Lung (tissue), 12 donors: ENCODE data around the gene SPPL2B. TPM values are rescaled to one million over a fixed set of nuclear protein-coding genes. Genes with fewer than 3 reads are reported as not detected.
A peak's percentile ranks its signal among the peaks of the same experiment; 100 is the strongest.

Source experiments
- ATAC-seq: fragments of 200-7000 bp; cut with Tn5 transposase; one replicate; pipeline ENCODE4 v1.9.1; 2020; ENCODE audit warnings: moderate number of reproducible peaks; ENCODE audit not compliant: insufficient read depth, low FRiP score
- DNase-seq, 3 donors: peaks; one replicate each; pipeline ENCODE4 v3.0.0-alpha.2; 2013 to 2017
- H3K27ac ChIP-seq, 2 donors: one replicate each; pipeline ENCODE4 v1.5.1; 2013; ENCODE audit warnings: mild to moderate bottlenecking in 2 of 2, moderate library complexity in 2 of 2, control low read depth in 1 of 2, inconsistent platforms in 1 of 2, low read depth in 1 of 2, low read length in 1 of 2
- H3K27me3 ChIP-seq, 3 donors: one replicate each; pipeline ENCODE4 v1.5.1; 2013; ENCODE audit warnings: low read length in 2 of 3; ENCODE audit not compliant: control insufficient read depth in 3 of 3, insufficient read depth in 3 of 3
- H3K36me3 ChIP-seq, 4 donors: one replicate each; pipeline ENCODE4 v1.5.1; 2013; ENCODE audit warnings: low read length in 4 of 4, mild to moderate bottlenecking in 1 of 4, moderate library complexity in 1 of 4; ENCODE audit not compliant: control insufficient read depth in 4 of 4, insufficient read depth in 4 of 4
- H3K4me1 ChIP-seq, 5 donors: one replicate each; pipeline ENCODE4 v1.5.1; 2013; ENCODE audit warnings: low read length in 5 of 5, mild to moderate bottlenecking in 2 of 5, moderate library complexity in 1 of 5; ENCODE audit not compliant: control insufficient read depth in 5 of 5, insufficient read depth in 5 of 5
- H3K4me3 ChIP-seq: one replicate; pipeline ENCODE4 v1.5.1; 2013; ENCODE audit warnings: mild to moderate bottlenecking, control low read depth, moderate library complexity
- H3K9ac ChIP-seq, 2 donors: one replicate each; pipeline ENCODE4 v1.5.1; 2013; ENCODE audit warnings: low read length in 2 of 2, control low read depth in 1 of 2; ENCODE audit not compliant: insufficient read depth in 1 of 2
- H3K9me3 ChIP-seq, 4 donors: one replicate each; pipeline ENCODE4 v1.5.1; 2013; ENCODE audit warnings: low read length in 3 of 4, mild to moderate bottlenecking in 1 of 4, moderate library complexity in 1 of 4; ENCODE audit not compliant: control insufficient read depth in 4 of 4, insufficient read depth in 3 of 4
- CTCF ChIP-seq: IDR thresholded peaks from 2 replicates; pipeline ENCODE4 v1.5.1; 2012; ENCODE audit warnings: mild to moderate bottlenecking; ENCODE audit errors: control extremely low read depth, extremely low read depth
- WGBS, 2 donors: extraction: QIAGEN DNeasy Blood & Tissue Kit; methylation state at CpG; one replicate each; pipeline ENCODE4 v1.1.7; 2013; 5-methylcytosine and 5-hydroxymethylcytosine counted together
- polyA plus RNA-seq, 2 donors: library from polyadenylated mRNA; stranded (reverse); fragments of 200-250 nt; gene quantifications; one replicate each; pipeline ENCODE4 v1.2.1, GENCODE V29; 2013
- total RNA-seq, 2 donors: library from RNA; depleted of rRNA in 1 of 2; stranded (reverse); fragments of >200 nt in 1 of 2; gene quantifications; one replicate each; pipeline ENCODE4 v1.2.1, GENCODE V29; 2014 to 2021
- donor health status: control.
- donor health status: control.
- donor health status: Bipolar disorder and iron deficiency.
- donor health status: healthy.
- donor health status: DM: yes; HTN: yes; CAD: no.

The SPPL2B gene
- total and polyA plus RNA-seq, 4 donors: 34.4 to 86.1 (median 48.8) TPM

- H3K4me1 ChIP-seq: peaks cover 0 to 37% (median 18%) of the 10 kb centered on the region in 5 donors
- no peak overlapping the region for H3K27ac ChIP-seq
- H3K9ac ChIP-seq: no peak overlapping the region
- no peaks in the 10 kb centered on the region for H3K27me3 ChIP-seq
- peaks cover 0 to 6% (median under 1%) of the 10 kb centered on the region in 4 donors for H3K36me3 ChIP-seq
- H3K4me3 ChIP-seq: no peak overlapping the region
- 56 to 73% methylated on average over 12 of the region's 12 CpGs for WGBS, 2 donors
- ATAC-seq (no peak), DNase-seq (no peak)
- H3K9me3 ChIP-seq: no peaks in the 10 kb centered on the region
- no peak for TF ChIP-seq CTCF
Observed at GRCh38 chr19:2331601-2332246, 3.2 kb downstream of the SPPL2B start.

- no peak overlapping the region for H3K4me3 ChIP-seq
- TF ChIP-seq CTCF: no peak
Observed at GRCh38 chr19:2332341-2333026, 4.0 kb downstream of the SPPL2B start.

GRCh38 chr19:2333027-2333806, 4.7 kb downstream of the SPPL2B start:
- DNase-seq: peak in 2 of 3 donors; percentile 52 to 58
- Histone ChIP-seq H3K4me1 (peaks cover 0 to 28% (median 13%) of the 10 kb centered on the region in 5 donors), H3K27me3 (no peaks in the 10 kb centered on the region), H3K9ac (no peak overlapping the region), H3K9me3 (no peaks in the 10 kb centered on the region), H3K36me3 (peaks cover 0 to 7% (median 3%) of the 10 kb centered on the region in 4 donors), H3K4me3 (no peak overlapping the region), H3K27ac (no peak overlapping the region)
- ATAC-seq: no peak
- TF ChIP-seq CTCF: no peak
- 29 to 59% methylated on average over 24 to 27 of the region's 27 CpGs for WGBS, 2 donors

More at GRCh38 chr19:2332341-2333026, 4.0 kb downstream of the SPPL2B start:
- H3K27me3 ChIP-seq: no peaks in the 10 kb centered on the region
- DNase-seq (no peak), ATAC-seq (no peak)
- 30 to 65% methylated on average over 17 of the region's 17 CpGs for WGBS, 2 donors
- peaks cover 0 to 7% (median 2%) of the 10 kb centered on the region in 4 donors for H3K36me3 ChIP-seq
- H3K4me1 ChIP-seq: peaks cover 0 to 29% (median 16%) of the 10 kb centered on the region in 5 donors
- no peak overlapping the region for H3K9ac ChIP-seq
- H3K9me3 ChIP-seq: no peaks in the 10 kb centered on the region
- no peak overlapping the region for H3K27ac ChIP-seq
